IPS-18a (cell line): ENCODE measurements around the gene NCL.
A peak's percentile ranks its signal among the peaks of the same experiment; 100 is the strongest.
"Not testable (repeated sequence)": the region's sequence is repeated elsewhere in the genome, so short reads cannot be mapped to it uniquely, and the experiment has no call there.

Source experiments
- H3K27ac ChIP-seq: one replicate; pipeline ENCODE4 v1.5.1; 2013; ENCODE audit warnings: low read length
- H3K27me3 ChIP-seq: one replicate; pipeline ENCODE4 v1.6.1; 2013; ENCODE audit warnings: mild to moderate bottlenecking, low read length; ENCODE audit not compliant: control insufficient read depth, insufficient read depth
- H3K36me3 ChIP-seq: one replicate; pipeline ENCODE4 v1.6.1; 2013; ENCODE audit warnings: low read depth, low read length; ENCODE audit not compliant: control insufficient read depth
- H3K4me1 ChIP-seq: one replicate; pipeline ENCODE4 v1.6.1; 2013; ENCODE audit warnings: low read depth, low read length; ENCODE audit not compliant: control insufficient read depth
- H3K4me3 ChIP-seq: one replicate; pipeline ENCODE4 v1.5.1; 2013; ENCODE audit warnings: low read length
- H3K9ac ChIP-seq: one replicate; pipeline ENCODE4 v1.6.1; 2013; ENCODE audit warnings: mild to moderate bottlenecking, low read length, moderate library complexity
- H3K9me3 ChIP-seq: one replicate; pipeline ENCODE4 v1.6.1; 2013; ENCODE audit warnings: low read depth, low read length; ENCODE audit not compliant: control insufficient read depth

Gene NCL

GRCh38 chr2:231455890-231456289 is 8.4 kb downstream of the NCL start:
- Histone ChIP-seq H3K36me3 (peaks cover 89% of the 10 kb centered on the region), H3K4me1 (peaks cover 11% of the 10 kb centered on the region), H3K4me3 (no peak overlapping the region), H3K9me3 (no peaks in the 10 kb centered on the region), H3K27ac (no peak overlapping the region), H3K9ac (no peak overlapping the region), H3K27me3 (no peaks in the 10 kb centered on the region)

- peaks cover 83% of the 10 kb centered on the region for H3K36me3 ChIP-seq
- no peaks in the 10 kb centered on the region for H3K9me3 ChIP-seq
- peaks cover 11% of the 10 kb centered on the region for H3K4me1 ChIP-seq
- no peaks in the 10 kb centered on the region for H3K27me3 ChIP-seq
- H3K9ac ChIP-seq: no peak overlapping the region
- H3K27ac ChIP-seq: no peak overlapping the region
- H3K4me3 ChIP-seq: no peak overlapping the region
Measured at GRCh38 chr2:231455222-231455621, 9.1 kb downstream of the NCL start.

GRCh38 chr2:231454361-231454791 is 9.9 kb downstream of the NCL start:
- H3K27ac ChIP-seq: no peak overlapping the region
- no peak overlapping the region for H3K9ac ChIP-seq
- H3K27me3 ChIP-seq: no peaks in the 10 kb centered on the region
- H3K4me3 ChIP-seq: no peak overlapping the region
- peaks cover 74% of the 10 kb centered on the region for H3K36me3 ChIP-seq
- H3K9me3 ChIP-seq: no peaks in the 10 kb centered on the region
- H3K4me1 ChIP-seq: peaks cover 11% of the 10 kb centered on the region

GRCh38 chr2:231452799-231453508 is 11.3 kb downstream of the NCL start:
- H3K4me3 ChIP-seq: no peak overlapping the region
- peak overlapping the region; percentile 14 for H3K9ac ChIP-seq
- H3K27ac ChIP-seq: peak overlapping the region; percentile 77
- H3K9me3 ChIP-seq: no peaks in the 10 kb centered on the region
- H3K36me3 ChIP-seq: peaks cover 60% of the 10 kb centered on the region
- no peaks in the 10 kb centered on the region for H3K27me3 ChIP-seq
- peaks cover 11% of the 10 kb centered on the region for H3K4me1 ChIP-seq

GRCh38 chr2:231450548-231450989 is 13.7 kb downstream of the NCL start:
- no peak overlapping the region for H3K27ac ChIP-seq
- peaks cover 36% of the 10 kb centered on the region for H3K36me3 ChIP-seq
- no peak overlapping the region for H3K4me3 ChIP-seq
- H3K9ac ChIP-seq: no peak overlapping the region
- H3K9me3 ChIP-seq: no peaks in the 10 kb centered on the region
- peaks cover 11% of the 10 kb centered on the region for H3K4me1 ChIP-seq
- H3K27me3 ChIP-seq: no peaks in the 10 kb centered on the region

GRCh38 chr2:231449503-231450054 is 14.7 kb downstream of the NCL start:
- H3K4me1 ChIP-seq: peaks cover 11% of the 10 kb centered on the region
- H3K27me3 ChIP-seq: no peaks in the 10 kb centered on the region
- no peak overlapping the region for H3K4me3 ChIP-seq

GRCh38 chr2:231436957-231437356 is 27.3 kb downstream of the NCL start:
- H3K9me3 ChIP-seq: no peaks in the 10 kb centered on the region
- H3K27ac ChIP-seq: no peak overlapping the region
- no peaks in the 10 kb centered on the region for H3K4me1 ChIP-seq
- H3K9ac ChIP-seq: no peak overlapping the region
- no peaks in the 10 kb centered on the region for H3K36me3 ChIP-seq
- H3K27me3 ChIP-seq: no peaks in the 10 kb centered on the region
- H3K4me3 ChIP-seq: no peak overlapping the region

More at GRCh38 chr2:231449503-231450054, 14.7 kb downstream of the NCL start:
- Histone ChIP-seq H3K36me3 (peaks cover 26% of the 10 kb centered on the region), H3K9me3 (no peaks in the 10 kb centered on the region), H3K9ac (no peak overlapping the region), H3K27ac (no peak overlapping the region)

- H3K27me3 ChIP-seq: no peaks in the 10 kb centered on the region
- H3K4me3 ChIP-seq: no peak overlapping the region
- H3K36me3 ChIP-seq: no peaks in the 10 kb centered on the region
- H3K27ac ChIP-seq: no peak overlapping the region
- peaks cover 4% of the 10 kb centered on the region for H3K4me1 ChIP-seq
- no peaks in the 10 kb centered on the region for H3K9me3 ChIP-seq
- H3K9ac ChIP-seq: no peak overlapping the region
Measured at GRCh38 chr2:231433990-231434389, 30.3 kb downstream of the NCL start.

GRCh38 chr2:231431606-231432005 is 32.7 kb downstream of the NCL start:
- Histone ChIP-seq H3K27me3 (no peaks in the 10 kb centered on the region), H3K4me1 (peaks cover 4% of the 10 kb centered on the region), H3K4me3 (no peak overlapping the region), H3K9ac (no peak overlapping the region), H3K36me3 (no peaks in the 10 kb centered on the region), H3K9me3 (no peaks in the 10 kb centered on the region), H3K27ac (no peak overlapping the region)

- H3K9me3 ChIP-seq, H3K4me1 ChIP-seq, H3K27me3 ChIP-seq, H3K27ac ChIP-seq, H3K9ac ChIP-seq, H3K4me3 ChIP-seq, H3K36me3 ChIP-seq: not testable (repeated sequence)
Measured at GRCh38 chr2:231430437-231430836, 33.8 kb downstream of the NCL start.

GRCh38 chr2:231429901-231430300 is 34.4 kb downstream of the NCL start:
- H3K4me1 ChIP-seq: peaks cover 12% of the 10 kb centered on the region
- no peaks in the 10 kb centered on the region for H3K27me3 ChIP-seq
- no peak overlapping the region for H3K9ac ChIP-seq
- no peak overlapping the region for H3K4me3 ChIP-seq
- H3K36me3 ChIP-seq: no peaks in the 10 kb centered on the region
- no peaks in the 10 kb centered on the region for H3K9me3 ChIP-seq
- H3K27ac ChIP-seq: no peak overlapping the region

- Histone ChIP-seq H3K27ac (no peak overlapping the region), H3K9ac (no peak overlapping the region), H3K36me3 (no peaks in the 10 kb centered on the region), H3K27me3 (no peaks in the 10 kb centered on the region), H3K4me1 (peaks cover 12% of the 10 kb centered on the region), H3K9me3 (no peaks in the 10 kb centered on the region), H3K4me3 (no peak overlapping the region)
Measured at GRCh38 chr2:231429152-231429551, 35.1 kb downstream of the NCL start.
